Activated CD4-positive, alpha-beta T cell treated with anti-CD3 and anti-CD28 coated beads, Interleukin-2, amount 50 U/mL, for 1 hour (primary cell): ENCODE data around the gene SCAMP1.

ENCODE experiments used
- DNase-seq: peaks from one replicate; pipeline ENCODE4 v3.0.0-alpha.2; 2020

SCAMP1 gene

GRCh38 chr5:78518365-78519197, 158.2 kb downstream of the SCAMP1 start:
- DNase-seq: no peak

GRCh38 chr5:78519198-78519941, 159.0 kb downstream of the SCAMP1 start:
- no peak for DNase-seq

DNA sequence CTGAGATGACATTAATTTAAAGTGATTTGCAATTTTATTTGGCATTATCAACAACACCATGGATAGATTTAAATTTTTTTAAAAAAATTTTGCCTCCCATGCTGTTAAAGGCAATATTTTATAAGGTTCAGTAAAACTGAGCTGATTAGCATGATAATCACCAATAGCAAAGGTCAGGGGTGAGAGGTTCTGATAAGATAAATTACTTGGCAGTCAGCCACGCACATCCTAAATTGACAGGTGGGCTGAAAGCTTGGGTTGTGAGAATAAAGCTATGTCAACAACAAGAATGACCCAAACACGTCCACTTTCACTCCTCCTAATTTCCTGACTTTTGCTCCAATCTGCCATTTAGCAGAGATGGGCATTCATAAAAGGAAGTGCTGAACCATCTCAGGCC, 161.0 kb downstream of the SCAMP1 start:
- DNase-seq: no peak

- no peak for DNase-seq
Observed at GRCh38 chr5:78522476-78523260, 162.3 kb downstream of the SCAMP1 start.

GRCh38 chr5:78523314-78524193, 163.1 kb downstream of the SCAMP1 start:
- DNase-seq: no peak

DNA sequence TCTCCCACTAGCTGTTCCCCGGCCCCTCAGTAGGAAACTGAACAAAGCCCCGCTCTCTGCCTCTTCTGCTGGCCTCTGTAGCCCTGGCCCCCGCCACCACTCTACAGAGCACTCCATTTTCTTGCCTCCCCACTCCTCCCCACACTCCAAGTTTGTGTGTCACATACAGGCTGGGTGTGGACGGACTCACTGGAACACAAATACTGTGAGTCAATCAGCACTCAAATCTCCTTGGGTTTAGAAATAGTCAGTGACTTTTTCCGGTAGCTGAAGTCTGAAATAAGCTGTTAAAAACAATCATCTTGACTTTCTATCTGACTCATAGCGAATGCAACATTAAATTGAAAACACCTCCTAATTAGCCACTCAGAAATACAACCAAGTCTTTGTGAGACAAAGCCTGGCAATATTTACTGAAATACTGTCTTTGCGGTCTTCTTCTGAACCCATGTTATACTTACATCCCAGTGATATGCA, 165.7 kb downstream of the SCAMP1 start:
- DNase-seq: no peak

DNA sequence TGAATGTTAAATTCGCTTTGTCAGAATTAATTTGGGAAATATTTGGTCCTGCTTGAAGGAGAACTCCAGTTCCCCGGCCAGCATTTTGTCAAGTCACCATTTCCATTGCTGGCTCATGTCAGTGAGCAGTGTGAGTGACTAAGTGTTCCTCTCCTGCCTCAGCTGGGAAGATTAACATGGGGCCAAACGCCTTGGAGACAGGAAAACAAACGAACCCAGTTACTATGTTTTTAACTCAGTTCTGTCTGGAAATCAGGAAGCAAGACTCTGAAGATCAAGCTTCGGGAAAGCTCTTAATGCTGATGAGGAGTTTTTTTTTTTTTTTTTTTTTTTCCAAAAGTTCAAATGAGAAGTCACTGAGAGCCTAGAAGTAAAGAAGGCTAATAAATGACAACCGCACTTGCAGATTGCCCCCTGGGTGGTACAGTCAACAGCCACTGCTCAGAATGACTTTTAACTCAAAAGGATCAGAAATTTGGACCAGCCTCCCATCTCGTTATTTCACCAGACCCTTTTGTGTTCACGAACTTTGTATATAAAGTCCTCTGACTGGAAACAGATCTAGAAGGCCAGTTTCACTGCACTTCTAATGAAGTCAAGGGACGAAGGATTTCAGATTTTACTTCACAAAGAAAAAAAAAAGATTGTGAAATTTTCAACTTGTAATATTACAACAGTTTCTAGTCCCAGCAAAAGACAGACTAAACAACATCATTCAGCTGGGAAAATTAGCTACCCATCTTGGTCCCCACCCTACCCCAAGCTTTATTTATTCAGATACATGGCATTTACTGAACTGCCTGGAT, 166.8 kb downstream of the SCAMP1 start:
- no peak for DNase-seq

DNA sequence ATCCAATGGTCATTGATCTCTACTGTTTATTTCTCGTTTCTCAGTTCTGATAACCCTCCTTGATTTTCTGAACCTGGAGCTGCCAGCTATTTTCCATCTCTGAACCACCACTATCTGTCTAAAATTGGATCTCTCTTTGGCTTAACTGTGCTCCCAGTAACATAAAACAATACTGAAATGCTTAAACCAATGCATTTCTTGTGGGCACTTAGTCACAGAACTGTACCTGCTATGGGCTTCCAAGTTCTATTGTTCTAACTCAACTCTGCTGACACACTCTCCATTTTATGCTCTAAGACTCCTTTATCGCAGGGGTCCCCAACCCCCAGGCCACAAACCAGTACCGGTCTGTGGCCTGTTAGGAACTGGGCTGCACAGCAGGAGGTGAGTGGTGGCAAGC, 167.5 kb downstream of the SCAMP1 start:
- no peak for DNase-seq
